GM18951 (cell line): ENCODE data around the gene METAP1D.

Experiments
- POLR2A ChIP-seq: IDR thresholded peaks from 4 replicates; pipeline ENCODE4 v1.6.1; 2011; ENCODE audit warnings: mild to moderate bottlenecking; ENCODE audit not compliant: insufficient read length, insufficient read depth; ENCODE audit errors: extremely low read depth
- in situ Hi-C: fragments of 300-500 bp; cut with MboI; formaldehyde crosslinking; loops from one replicate; pipeline ENCODE4 v1.12.0; 2022; ENCODE audit warnings: low sequenced_read_pairs, mixed read lengths, inconsistent platforms; ENCODE audit not compliant: unreplicated experiment

The METAP1D gene

GRCh38 chr2:172128484-172128883 lies 128.7 kb downstream of the METAP1D start:
- in situ Hi-C loops = loop anchor here (10.0 kb wide), 1 partner anchor 534 kb away; no protein-coding TSS in a partner anchor
- TF ChIP-seq POLR2A = no peak

DNA sequence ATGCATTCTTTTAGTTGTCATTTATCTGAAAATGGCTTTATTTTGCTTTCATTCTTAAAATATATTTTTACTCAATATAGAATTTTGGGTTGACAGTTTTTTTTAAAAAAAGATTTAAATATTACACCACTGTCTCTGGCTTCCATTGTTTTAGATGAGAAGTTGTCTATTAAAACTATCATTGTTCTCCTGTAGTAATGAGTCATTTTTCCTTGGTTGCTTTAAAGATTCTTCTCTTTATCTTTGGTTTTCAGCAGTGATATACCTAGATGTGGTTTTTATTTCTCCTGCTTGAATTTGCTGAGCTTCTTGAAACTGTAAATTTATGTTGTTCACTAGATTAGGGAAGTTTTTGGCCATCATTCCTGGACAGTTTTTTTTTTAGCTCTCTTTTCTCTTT lies 129.7 kb downstream of the METAP1D start:
- in situ Hi-C loops = loop anchor here (10.0 kb wide), 1 partner anchor 535 kb away; no protein-coding TSS in a partner anchor
- TF ChIP-seq POLR2A = no peak
